ENCODE results near the gene RAB11FIP2.

RAB11FIP2 gene

GRCh38 chr10:118012952-118013525, 33.7 kb downstream of the RAB11FIP2 start:
- no peaks in the 10 kb centered on the region for H3K79me2 ChIP-seq (ENCODE audit: insufficient read depth, low read length)
- H3K9me2 ChIP-seq (replicated peaks; ENCODE audit: low read depth, low read length): no peaks in the 10 kb centered on the region
- no peak overlapping the region for H3K4me2 ChIP-seq (ENCODE audit: low read depth, low read length, poor library complexity, severe bottlenecking)
- no peaks in the 10 kb centered on the region for H3K9me3 ChIP-seq (ENCODE audit: insufficient read depth, low read depth, low read length)
- H3K27me3 ChIP-seq (ENCODE audit: insufficient read depth, low read length, poor library complexity, severe bottlenecking): no peaks in the 10 kb centered on the region
- no peak overlapping the region for H2AFZ ChIP-seq (ENCODE audit: low read length)
- H3K4me3 ChIP-seq (ENCODE audit: low read length, poor library complexity, severe bottlenecking): no peak overlapping the region
- H3K4me1 ChIP-seq (ENCODE audit: insufficient read depth, low read length, poor library complexity, severe bottlenecking): peaks cover 6% of the 10 kb centered on the region
- no peaks in the 10 kb centered on the region for H4K20me1 ChIP-seq (ENCODE audit: insufficient read depth, low read length, poor library complexity, severe bottlenecking)
- H3K36me3 ChIP-seq (ENCODE audit: insufficient read depth, low read length): peaks cover 9% of the 10 kb centered on the region; the same call in 1 of the 2 replicates
- H3K9ac ChIP-seq (ENCODE audit: low read depth, low read length, poor library complexity, severe bottlenecking): no peak overlapping the region
- no peaks in the 10 kb centered on the region for H3F3A ChIP-seq (ENCODE audit: low read depth)
- TF ChIP-seq CTCF (conservative IDR thresholded peaks at IDR 0.05; ENCODE audit: low read length) (no peak), EZH2phosphoT487 (IDR thresholded peaks at IDR 0.05; ENCODE audit: borderline replicate concordance) (no peak)

GRCh38 chr10:118007773-118008172, 39.0 kb downstream of the RAB11FIP2 start:
- H3K36me3 ChIP-seq (ENCODE audit: insufficient read depth, low read length): peaks cover 24% of the 10 kb centered on the region; the same call in 1 of the 2 replicates
- no peaks in the 10 kb centered on the region for H3K9me3 ChIP-seq (ENCODE audit: insufficient read depth, low read depth, low read length)
- TF ChIP-seq CTCF (conservative IDR thresholded peaks at IDR 0.05; ENCODE audit: low read length): no peak
- TF ChIP-seq EZH2phosphoT487 (IDR thresholded peaks at IDR 0.05; ENCODE audit: borderline replicate concordance): no peak
- no peak overlapping the region for H3K9ac ChIP-seq (ENCODE audit: low read depth, low read length, poor library complexity, severe bottlenecking)
- no peak overlapping the region for H3K4me3 ChIP-seq (ENCODE audit: low read length, poor library complexity, severe bottlenecking)
- no peak overlapping the region for H2AFZ ChIP-seq (ENCODE audit: low read length)
- no peaks in the 10 kb centered on the region for H3K4me1 ChIP-seq (ENCODE audit: insufficient read depth, low read length, poor library complexity, severe bottlenecking)
- H4K20me1 ChIP-seq (ENCODE audit: insufficient read depth, low read length, poor library complexity, severe bottlenecking): no peaks in the 10 kb centered on the region
- no peaks in the 10 kb centered on the region for H3F3A ChIP-seq (ENCODE audit: low read depth)
- no peaks in the 10 kb centered on the region for H3K27me3 ChIP-seq (ENCODE audit: insufficient read depth, low read length, poor library complexity, severe bottlenecking)
- H3K79me2 ChIP-seq (ENCODE audit: insufficient read depth, low read length): no peaks in the 10 kb centered on the region
- no peak overlapping the region for H3K4me2 ChIP-seq (ENCODE audit: low read depth, low read length, poor library complexity, severe bottlenecking)
- H3K9me2 ChIP-seq (replicated peaks; ENCODE audit: low read depth, low read length): no peaks in the 10 kb centered on the region

- peaks cover 19% of the 10 kb centered on the region; the same call in 1 of the 2 replicates for H3K36me3 ChIP-seq (ENCODE audit: insufficient read depth, low read length)
- H3K9ac ChIP-seq (ENCODE audit: low read depth, low read length, poor library complexity, severe bottlenecking): no peak overlapping the region
These were observed 43.6 kb downstream of the RAB11FIP2 start for GRCh38 chr10:118003126-118003525.

More at GRCh38 chr10:118003126-118003525, 43.6 kb downstream of the RAB11FIP2 start:
- Histone ChIP-seq H3K79me2 (ENCODE audit: insufficient read depth, low read length) (no peaks in the 10 kb centered on the region), H3K9me3 (ENCODE audit: insufficient read depth, low read depth, low read length) (no peaks in the 10 kb centered on the region), H3K9me2 (replicated peaks; ENCODE audit: low read depth, low read length) (no peaks in the 10 kb centered on the region), H4K20me1 (ENCODE audit: insufficient read depth, low read length, poor library complexity, severe bottlenecking) (no peaks in the 10 kb centered on the region), H3F3A (ENCODE audit: low read depth) (no peaks in the 10 kb centered on the region), H2AFZ (ENCODE audit: low read length) (no peak overlapping the region), H3K4me3 (ENCODE audit: low read length, poor library complexity, severe bottlenecking) (no peak overlapping the region), H3K4me1 (ENCODE audit: insufficient read depth, low read length, poor library complexity, severe bottlenecking) (no peaks in the 10 kb centered on the region), H3K27me3 (ENCODE audit: insufficient read depth, low read length, poor library complexity, severe bottlenecking) (no peaks in the 10 kb centered on the region), H3K4me2 (ENCODE audit: low read depth, low read length, poor library complexity, severe bottlenecking) (no peak overlapping the region)
- TF ChIP-seq EZH2phosphoT487 (IDR thresholded peaks at IDR 0.05; ENCODE audit: borderline replicate concordance) (no peak), CTCF (conservative IDR thresholded peaks at IDR 0.05; ENCODE audit: low read length) (no peak)

Measured in Loucy (cell line).